A673 (cell line): ENCODE results near the gene ACSF3. TPM values are rescaled to one million over a fixed set of nuclear protein-coding genes. Genes with fewer than 3 reads are reported as not detected.

Experiments
- BruUV-seq: library from RNA; stranded (reverse); fragments of 400-500 nt; replicated peaks from 2 replicates; lab custom pipeline; 2021; lab: Mats Ljungman, UMichigan
- CTCF ChIA-PET: fragments of 300-600 bp; sonication (Branson Sonifier 250); formaldehyde crosslinking; loops from one replicate; lab custom pipeline; 2022; ENCODE audit warnings: antibody characterized with exemption; lab: Charles Lee
- POLR2A ChIA-PET: fragments of 300-600 bp; sonication (Branson Sonifier 250); formaldehyde crosslinking; loops from one replicate; lab custom pipeline; 2022; ENCODE audit warnings: antibody characterized with exemption; ENCODE audit not compliant: low non-redundant PET; lab: Charles Lee
- DNase-seq: peaks from one replicate; pipeline ENCODE4 v3.0.0-alpha.2; 2015; ENCODE audit warnings: low spot score
- H3K27ac ChIP-seq: fragments of 200-600 bp; sonication (generic); 2 replicates; pipeline ENCODE4 v1.5.1; 2016; ENCODE audit warnings: mixed run types, low read depth, mild to moderate bottlenecking, mixed read lengths, antibody characterized with exemption, low read length; ENCODE audit not compliant: poor library complexity, severe bottlenecking
- H3K27me3 ChIP-seq: fragments of 200-600 bp; sonication (generic); replicated peaks from 2 replicates; pipeline ENCODE4 v1.6.1; 2017; ENCODE audit warnings: mixed run types, low read depth, mild to moderate bottlenecking, mixed read lengths, antibody characterized with exemption, low read length; ENCODE audit not compliant: insufficient read depth, poor library complexity
- H3K36me3 ChIP-seq: fragments of 200-600 bp; sonication (generic); 2 replicates; pipeline ENCODE4 v1.6.1; 2016; ENCODE audit warnings: mixed run types, mild to moderate bottlenecking, mixed read lengths, antibody characterized with exemption, low read length; ENCODE audit not compliant: insufficient read depth, poor library complexity, severe bottlenecking
- H3K4me1 ChIP-seq: fragments of 200-600 bp; sonication (generic); 2 replicates; pipeline ENCODE4 v1.6.1; 2017; ENCODE audit warnings: mixed run types, mild to moderate bottlenecking, mixed read lengths, antibody characterized with exemption, low read length; ENCODE audit not compliant: insufficient read depth, poor library complexity, severe bottlenecking
- H3K4me3 ChIP-seq: fragments of 200-600 bp; sonication (generic); 2 replicates; pipeline ENCODE4 v1.5.1; 2016; ENCODE audit warnings: low read depth, mixed run types, mild to moderate bottlenecking, mixed read lengths, low read length; ENCODE audit not compliant: poor library complexity, severe bottlenecking
- H3K9me3 ChIP-seq: fragments of 200-600 bp; sonication (generic); 2 replicates; pipeline ENCODE4 v1.6.1; 2016; ENCODE audit warnings: mixed run types, low read depth, mild to moderate bottlenecking, mixed read lengths, antibody characterized with exemption, low read length; ENCODE audit not compliant: poor library complexity, severe bottlenecking
- EZH2 ChIP-seq: fragments of 200-600 bp; sonication (generic); IDR thresholded peaks from 2 replicates; pipeline ENCODE4 v1.6.1; 2017; ENCODE audit warnings: borderline replicate concordance, low read depth, mild to moderate bottlenecking, mixed read lengths, antibody characterized with exemption, low read length; ENCODE audit not compliant: poor library complexity, severe bottlenecking
- intact Hi-C: fragments of 100-400 bp; cut with micrococcal nuclease; formaldehyde crosslinking; loops from one replicate; pipeline ENCODE4 v1.10.0; 2022; ENCODE audit not compliant: unreplicated experiment
- total RNA-seq: library from RNA; stranded (reverse); gene quantifications from 2 replicates; pipeline ENCODE4 v1.2.3, GENCODE V29; 2021
- TF ChIP-seq, protein P1 (sequence below): fragments of 300-800, 200-600 bp; sonication (generic); conservative IDR thresholded peaks from 2 replicates; pipeline ENCODE4 v1.5.1; 2017; ENCODE audit warnings: low read depth, mild to moderate bottlenecking, antibody characterized with exemption, low read length, moderate library complexity, mixed read lengths

Gene ACSF3
- total RNA-seq, 1 experiment from 2014 or later = 27.7 TPM

- H3K4me3 ChIP-seq = no peak overlapping the region
- H3K36me3 ChIP-seq = no peaks in the 10 kb centered on the region
- peaks cover 6% of the 10 kb centered on the region for H3K4me1 ChIP-seq
- H3K27ac ChIP-seq = no peak overlapping the region
- intact Hi-C loops = no loop called here
- BruUV-seq = no TSS peak
- peak; percentile 56 for DNase-seq
- H3K9me3 ChIP-seq = no peaks in the 10 kb centered on the region
- CTCF ChIA-PET = no interaction called here
- TF ChIP-seq, protein P1, sequence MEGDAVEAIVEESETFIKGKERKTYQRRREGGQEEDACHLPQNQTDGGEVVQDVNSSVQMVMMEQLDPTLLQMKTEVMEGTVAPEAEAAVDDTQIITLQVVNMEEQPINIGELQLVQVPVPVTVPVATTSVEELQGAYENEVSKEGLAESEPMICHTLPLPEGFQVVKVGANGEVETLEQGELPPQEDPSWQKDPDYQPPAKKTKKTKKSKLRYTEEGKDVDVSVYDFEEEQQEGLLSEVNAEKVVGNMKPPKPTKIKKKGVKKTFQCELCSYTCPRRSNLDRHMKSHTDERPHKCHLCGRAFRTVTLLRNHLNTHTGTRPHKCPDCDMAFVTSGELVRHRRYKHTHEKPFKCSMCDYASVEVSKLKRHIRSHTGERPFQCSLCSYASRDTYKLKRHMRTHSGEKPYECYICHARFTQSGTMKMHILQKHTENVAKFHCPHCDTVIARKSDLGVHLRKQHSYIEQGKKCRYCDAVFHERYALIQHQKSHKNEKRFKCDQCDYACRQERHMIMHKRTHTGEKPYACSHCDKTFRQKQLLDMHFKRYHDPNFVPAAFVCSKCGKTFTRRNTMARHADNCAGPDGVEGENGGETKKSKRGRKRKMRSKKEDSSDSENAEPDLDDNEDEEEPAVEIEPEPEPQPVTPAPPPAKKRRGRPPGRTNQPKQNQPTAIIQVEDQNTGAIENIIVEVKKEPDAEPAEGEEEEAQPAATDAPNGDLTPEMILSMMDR = no peak
- TF ChIP-seq EZH2 = no peak
- POLR2A ChIA-PET = no interaction called here
- peaks cover 23% of the 10 kb centered on the region for H3K27me3 ChIP-seq
These were observed 9.2 kb upstream of the ACSF3 start for GRCh38 chr16:89084411-89084810.

GRCh38 chr16:89084814-89085612 lies 8.6 kb upstream of the ACSF3 start:
- intact Hi-C loops = no loop called here
- ChIA-PET POLR2A (no interaction called here), CTCF (no interaction called here)
- no peak for DNase-seq
- Histone ChIP-seq H3K27me3 (peaks cover 29% of the 10 kb centered on the region), H3K27ac (no peak overlapping the region), H3K36me3 (no peaks in the 10 kb centered on the region), H3K4me1 (peaks cover 6% of the 10 kb centered on the region), H3K9me3 (no peaks in the 10 kb centered on the region), H3K4me3 (no peak overlapping the region)
- TF ChIP-seq EZH2 = no peak
- TF ChIP-seq, protein P1 = no peak
- no TSS peak for BruUV-seq

- BruUV-seq = no TSS peak
- intact Hi-C loops = no loop called here
- peaks cover 6% of the 10 kb centered on the region for H3K4me1 ChIP-seq
- H3K27me3 ChIP-seq = peaks cover 37% of the 10 kb centered on the region
- ChIA-PET POLR2A (no interaction called here), CTCF (no interaction called here)
- H3K9me3 ChIP-seq = no peaks in the 10 kb centered on the region
- H3K4me3 ChIP-seq = no peak overlapping the region
- no peaks in the 10 kb centered on the region for H3K36me3 ChIP-seq
- DNase-seq = no peak
- no peak overlapping the region for H3K27ac ChIP-seq
- TF ChIP-seq EZH2 = no peak
- TF ChIP-seq, protein P1 = no peak
These were observed 7.9 kb upstream of the ACSF3 start for GRCh38 chr16:89085755-89086154.
